T-helper 9 cell (primary cell): ENCODE measurements around the gene RASL10A.
A peak's percentile ranks its signal among the peaks of the same experiment; 100 is the strongest.

Source experiments
- DNase-seq: peaks from one replicate; pipeline ENCODE4 v3.0.0-alpha.2; 2020

The RASL10A gene

GRCh38 chr22:29302681-29303465 lies 12.6 kb downstream of the RASL10A start:
- DNase-seq, result no peak

GRCh38 chr22:29302402-29302680 lies 13.2 kb downstream of the RASL10A start:
- no peak for DNase-seq

- no peak for DNase-seq
Observed at GRCh38 chr22:29301716-29302401, 13.6 kb downstream of the RASL10A start.

GRCh38 chr22:29300807-29301601 lies 14.5 kb downstream of the RASL10A start:
- no peak for DNase-seq

- no peak for DNase-seq
Observed at GRCh38 chr22:29300467-29300806, 15.1 kb downstream of the RASL10A start.

DNA sequence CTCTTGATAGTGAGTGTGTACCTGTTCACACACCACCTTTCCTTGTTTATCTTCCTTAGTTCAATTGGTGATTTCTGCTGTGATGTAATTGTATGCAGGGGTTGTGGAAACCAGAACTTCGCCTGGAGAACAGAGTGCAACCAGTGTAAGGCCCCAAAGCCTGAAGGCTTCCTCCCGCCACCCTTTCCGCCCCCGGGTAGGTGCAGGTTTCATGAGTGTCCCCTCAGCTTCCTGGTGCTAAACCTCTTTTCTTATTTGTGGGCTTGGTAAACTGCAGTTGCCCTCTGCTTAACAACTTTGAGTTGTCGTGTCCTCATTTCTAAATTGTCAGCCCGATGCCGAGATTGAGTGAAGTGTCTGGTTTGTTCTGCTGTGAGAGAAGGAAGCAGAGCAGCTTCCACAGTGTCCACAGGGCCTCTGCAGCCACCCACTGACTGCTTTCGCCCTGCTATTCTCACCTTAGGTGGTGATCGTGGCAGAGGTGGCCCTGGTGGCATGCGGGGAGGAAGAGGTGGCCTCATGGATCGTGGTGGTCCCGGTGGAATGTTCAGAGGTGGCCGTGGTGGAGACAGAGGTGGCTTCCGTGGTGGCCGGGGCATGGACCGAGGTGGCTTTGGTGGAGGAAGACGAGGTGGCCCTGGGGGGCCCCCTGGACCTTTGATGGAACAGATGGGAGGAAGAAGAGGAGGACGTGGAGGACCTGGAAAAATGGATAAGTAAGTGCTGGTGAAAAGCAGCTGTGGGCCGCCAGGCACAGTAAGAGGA lies 16.2 kb downstream of the RASL10A start:
- no peak for DNase-seq

- no peak for DNase-seq
Observed at GRCh38 chr22:29298641-29299040, 16.9 kb downstream of the RASL10A start.

GRCh38 chr22:29292379-29292778 lies 23.1 kb downstream of the RASL10A start:
- no peak for DNase-seq

- DNase-seq, result no peak
Observed at GRCh38 chr22:29291215-29291614, 24.3 kb downstream of the RASL10A start.

- no peak for DNase-seq
Observed at GRCh38 chr22:29290061-29290460, 25.4 kb downstream of the RASL10A start.

DNA sequence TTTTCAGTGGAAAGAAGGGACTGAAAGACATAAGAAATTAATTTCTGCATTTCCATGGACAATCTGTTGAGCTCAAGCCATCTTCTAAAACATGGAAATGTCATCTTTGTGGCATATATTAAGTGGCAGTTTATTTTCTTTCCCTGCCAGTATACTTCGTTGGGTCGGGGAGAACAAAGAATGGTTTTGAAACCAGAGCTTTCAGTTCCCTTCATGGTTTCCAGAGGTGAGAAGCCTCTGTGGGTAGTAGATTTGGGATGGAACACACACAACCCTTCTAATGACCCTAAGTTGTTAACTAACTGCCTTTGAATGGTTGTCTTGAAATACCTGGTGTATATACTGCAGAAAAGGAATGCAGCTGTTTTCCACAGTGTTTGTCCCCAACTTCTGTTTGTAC lies 26.7 kb downstream of the RASL10A start:
- DNase-seq, result no peak

DNA sequence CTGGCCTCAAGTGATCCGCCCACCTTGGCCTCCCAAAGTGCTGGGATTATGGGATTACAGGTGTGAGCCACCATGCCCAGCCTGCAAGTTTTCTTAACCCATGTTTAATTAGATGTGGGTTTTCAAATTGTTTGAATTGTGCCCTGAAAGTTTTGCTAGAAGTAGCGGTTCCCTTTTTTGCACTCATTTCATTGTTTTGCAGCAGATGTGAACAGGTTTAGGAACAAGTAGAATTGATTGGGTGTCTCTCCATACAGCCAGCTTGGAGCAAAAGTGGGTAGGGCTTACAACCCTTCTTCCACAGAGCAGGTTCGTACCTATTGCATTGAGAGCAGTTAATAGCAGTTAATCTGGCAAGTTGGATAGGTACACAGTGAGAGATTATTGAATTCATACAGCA lies 31.3 kb downstream of the RASL10A start:
- no peak for DNase-seq

GRCh38 chr22:29277927-29278326 lies 37.6 kb downstream of the RASL10A start:
- no peak for DNase-seq

GRCh38 chr22:29275819-29276565 lies 39.5 kb downstream of the RASL10A start:
- DNase-seq, result no peak

GRCh38 chr22:29275167-29275566 lies 40.3 kb downstream of the RASL10A start:
- DNase-seq, result no peak

DNA sequence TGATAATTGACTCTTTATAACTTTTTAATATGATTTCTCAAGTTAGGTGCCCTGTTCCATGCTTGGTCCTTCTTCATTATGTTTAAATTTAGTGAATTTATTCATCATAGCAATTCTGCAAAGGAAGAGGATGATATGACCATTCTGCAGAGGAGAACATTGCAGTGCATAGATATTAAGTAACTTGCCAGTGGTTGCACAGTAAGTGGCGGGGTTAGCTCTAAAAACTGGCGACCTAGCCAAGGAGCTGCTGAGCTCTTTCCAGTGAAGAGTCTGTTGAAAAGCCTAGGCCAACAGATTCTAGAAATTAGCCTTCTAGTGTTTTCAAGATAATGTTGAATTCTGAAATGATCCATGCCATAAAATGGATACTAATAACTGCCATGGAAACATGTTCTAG lies 42.9 kb downstream of the RASL10A start:
- DNase-seq, result no peak

- DNase-seq, result no peak
Observed at GRCh38 chr22:29270475-29271271, 44.8 kb downstream of the RASL10A start.

GRCh38 chr22:29269731-29270474 lies 45.6 kb downstream of the RASL10A start:
- DNase-seq, result no peak

- no peak for DNase-seq
Observed at GRCh38 chr22:29269230-29269604, 46.3 kb downstream of the RASL10A start.

GRCh38 chr22:29268511-29269229 lies 46.8 kb downstream of the RASL10A start:
- DNase-seq, result peak; percentile 27
